ENCODE data around the gene DCANP1. TPM values are rescaled to one million over a fixed set of nuclear protein-coding genes. Genes with fewer than 3 reads are reported as not detected.

Gene DCANP1
- total and polyA plus RNA-seq, 2 donors (not counting 1 experiment from before 2014, with no cell fraction given): not detected

- Histone ChIP-seq H3K79me2 (ENCODE audit: control insufficient read depth, insufficient read depth, low read length) (no peaks in the 10 kb centered on the region), H3K4me1 (ENCODE audit: control insufficient read depth, extremely low read depth, insufficient read depth, low read length) (no peaks in the 10 kb centered on the region), H3K9ac (ENCODE audit: insufficient read depth, low read length) (no peak overlapping the region), H4K20me1 (ENCODE audit: control insufficient read depth, extremely low read depth, insufficient read depth, low read length) (no peaks in the 10 kb centered on the region), H3K36me3 (ENCODE audit: control insufficient read depth, insufficient read depth, low read length) (no peaks in the 10 kb centered on the region), H2AFZ (ENCODE audit: low read length) (no peak overlapping the region), H3K4me3 (replicated peaks in 1 of 4; ENCODE audit: control extremely low read depth in 1 of 4, insufficient read depth in 1 of 4, low read depth in 3 of 4, low read length in 4 of 4) (no peak overlapping the region), H3K4me2 (ENCODE audit: extremely low read depth, insufficient read depth, low read length) (no peak overlapping the region), H3K9me3 (ENCODE audit: control insufficient read depth, insufficient read depth, low read depth, low read length) (no peaks in the 10 kb centered on the region), H3K27ac (ENCODE audit: insufficient read depth, low read length) (no peak overlapping the region), H3K27me3 (ENCODE audit: control insufficient read depth, insufficient read depth, low read length) (no peaks in the 10 kb centered on the region)
- TF ChIP-seq, protein P1, sequence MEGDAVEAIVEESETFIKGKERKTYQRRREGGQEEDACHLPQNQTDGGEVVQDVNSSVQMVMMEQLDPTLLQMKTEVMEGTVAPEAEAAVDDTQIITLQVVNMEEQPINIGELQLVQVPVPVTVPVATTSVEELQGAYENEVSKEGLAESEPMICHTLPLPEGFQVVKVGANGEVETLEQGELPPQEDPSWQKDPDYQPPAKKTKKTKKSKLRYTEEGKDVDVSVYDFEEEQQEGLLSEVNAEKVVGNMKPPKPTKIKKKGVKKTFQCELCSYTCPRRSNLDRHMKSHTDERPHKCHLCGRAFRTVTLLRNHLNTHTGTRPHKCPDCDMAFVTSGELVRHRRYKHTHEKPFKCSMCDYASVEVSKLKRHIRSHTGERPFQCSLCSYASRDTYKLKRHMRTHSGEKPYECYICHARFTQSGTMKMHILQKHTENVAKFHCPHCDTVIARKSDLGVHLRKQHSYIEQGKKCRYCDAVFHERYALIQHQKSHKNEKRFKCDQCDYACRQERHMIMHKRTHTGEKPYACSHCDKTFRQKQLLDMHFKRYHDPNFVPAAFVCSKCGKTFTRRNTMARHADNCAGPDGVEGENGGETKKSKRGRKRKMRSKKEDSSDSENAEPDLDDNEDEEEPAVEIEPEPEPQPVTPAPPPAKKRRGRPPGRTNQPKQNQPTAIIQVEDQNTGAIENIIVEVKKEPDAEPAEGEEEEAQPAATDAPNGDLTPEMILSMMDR (conservative IDR thresholded peaks at IDR 0.05 in 1 of 2, IDR thresholded peaks at IDR 0.05 in 1 of 2; ENCODE audit: low read depth in 1 of 2, low read length in 2 of 2): no peak
- TF ChIP-seq EZH2 (IDR thresholded peaks at IDR 0.05; ENCODE audit: low read length, missing control alignments): no peak
- DNase-seq (ENCODE audit: low read depth in 2 of 2): no peak
Measured at GRCh38 chr5:135482381-135482933, 35.3 kb upstream of the DCANP1 start.

DNA sequence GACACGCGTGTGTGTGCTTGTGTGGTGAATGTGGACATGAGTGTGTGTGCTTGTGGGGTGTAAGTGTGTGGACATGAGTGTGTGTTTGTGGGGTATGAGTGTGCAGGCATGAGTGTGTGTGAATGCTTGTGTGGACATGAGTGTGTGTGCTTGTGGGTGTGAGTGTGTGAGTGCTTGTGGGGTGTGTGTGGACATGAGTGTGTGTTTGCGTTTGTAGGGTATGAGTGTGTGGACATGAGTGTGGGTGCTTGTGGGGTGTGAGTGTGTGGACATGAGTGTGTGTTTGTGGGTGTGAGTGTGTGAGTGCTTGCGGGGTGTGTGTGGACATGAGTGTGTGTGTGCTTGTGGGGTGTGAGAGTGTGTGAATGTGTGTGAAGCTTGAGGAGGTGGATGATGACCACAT, 34.8 kb upstream of the DCANP1 start:
- H3K9me3 ChIP-seq (ENCODE audit: control insufficient read depth, insufficient read depth, low read depth, low read length): no peaks in the 10 kb centered on the region
- TF ChIP-seq EZH2 (IDR thresholded peaks at IDR 0.05; ENCODE audit: low read length, missing control alignments): no peak
- TF ChIP-seq, protein P1 (conservative IDR thresholded peaks at IDR 0.05 in 1 of 2, IDR thresholded peaks at IDR 0.05 in 1 of 2; ENCODE audit: low read depth in 1 of 2, low read length in 2 of 2): no peak
- no peak overlapping the region for H3K4me3 ChIP-seq (replicated peaks in 1 of 4; ENCODE audit: control extremely low read depth in 1 of 4, insufficient read depth in 1 of 4, low read depth in 3 of 4, low read length in 4 of 4)
- no peaks in the 10 kb centered on the region for H4K20me1 ChIP-seq (ENCODE audit: control insufficient read depth, extremely low read depth, insufficient read depth, low read length)
- H3K4me2 ChIP-seq (ENCODE audit: extremely low read depth, insufficient read depth, low read length): no peak overlapping the region
- H3K4me1 ChIP-seq (ENCODE audit: control insufficient read depth, extremely low read depth, insufficient read depth, low read length): no peaks in the 10 kb centered on the region
- no peaks in the 10 kb centered on the region for H3K27me3 ChIP-seq (ENCODE audit: control insufficient read depth, insufficient read depth, low read length)
- H3K9ac ChIP-seq (ENCODE audit: insufficient read depth, low read length): no peak overlapping the region
- no peak overlapping the region for H2AFZ ChIP-seq (ENCODE audit: low read length)
- H3K36me3 ChIP-seq (ENCODE audit: control insufficient read depth, insufficient read depth, low read length): no peaks in the 10 kb centered on the region
- no peaks in the 10 kb centered on the region for H3K79me2 ChIP-seq (ENCODE audit: control insufficient read depth, insufficient read depth, low read length)
- no peak for DNase-seq (ENCODE audit: low read depth in 2 of 2)
- no peak overlapping the region for H3K27ac ChIP-seq (ENCODE audit: insufficient read depth, low read length)

DNA sequence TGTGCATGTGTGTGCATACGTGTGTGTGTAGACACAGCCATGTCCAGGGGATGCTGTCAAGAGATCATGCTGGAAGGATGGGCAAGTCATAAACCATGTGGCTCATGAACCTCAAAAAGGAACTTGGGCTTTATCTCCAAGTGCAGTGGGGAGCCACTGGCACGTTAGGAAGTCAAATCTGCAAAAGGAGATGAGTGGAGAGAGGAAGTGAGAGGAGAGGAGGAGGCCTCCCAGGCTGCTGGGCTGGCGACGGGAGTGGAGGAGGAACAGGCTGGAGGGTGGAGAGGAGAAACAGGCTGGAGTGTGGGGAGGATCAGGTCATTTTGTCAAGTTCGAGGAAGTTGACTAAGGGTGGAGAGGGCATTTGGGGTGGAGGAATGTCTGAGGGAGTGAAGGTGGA, 34.2 kb upstream of the DCANP1 start:
- TF ChIP-seq, protein P1 (conservative IDR thresholded peaks at IDR 0.05 in 1 of 2, IDR thresholded peaks at IDR 0.05 in 1 of 2; ENCODE audit: low read depth in 1 of 2, low read length in 2 of 2): no peak
- TF ChIP-seq EZH2 (IDR thresholded peaks at IDR 0.05; ENCODE audit: low read length, missing control alignments): no peak
- Histone ChIP-seq H3K4me1 (ENCODE audit: control insufficient read depth, extremely low read depth, insufficient read depth, low read length) (no peaks in the 10 kb centered on the region), H3K27me3 (ENCODE audit: control insufficient read depth, insufficient read depth, low read length) (no peaks in the 10 kb centered on the region), H3K9ac (ENCODE audit: insufficient read depth, low read length) (no peak overlapping the region), H3K79me2 (ENCODE audit: control insufficient read depth, insufficient read depth, low read length) (no peaks in the 10 kb centered on the region), H4K20me1 (ENCODE audit: control insufficient read depth, extremely low read depth, insufficient read depth, low read length) (no peaks in the 10 kb centered on the region), H3K27ac (ENCODE audit: insufficient read depth, low read length) (no peak overlapping the region), H3K4me2 (ENCODE audit: extremely low read depth, insufficient read depth, low read length) (no peak overlapping the region), H3K9me3 (ENCODE audit: control insufficient read depth, insufficient read depth, low read depth, low read length) (no peaks in the 10 kb centered on the region), H3K4me3 (replicated peaks in 1 of 4; ENCODE audit: control extremely low read depth in 1 of 4, insufficient read depth in 1 of 4, low read depth in 3 of 4, low read length in 4 of 4) (no peak overlapping the region), H2AFZ (ENCODE audit: low read length) (no peak overlapping the region), H3K36me3 (ENCODE audit: control insufficient read depth, insufficient read depth, low read length) (no peaks in the 10 kb centered on the region)
- DNase-seq (ENCODE audit: low read depth in 2 of 2): no peak

Measured in fibroblast of lung (primary cell).